Endothelial cell of umbilical vein (primary cell): Measurements from ENCODE around the gene NFATC2. TPM values are rescaled to one million over a fixed set of nuclear protein-coding genes. Genes with fewer than 3 reads are reported as not detected.
A peak's percentile ranks its signal among the peaks of the same experiment; 100 is the strongest.

Experiments
- BruUV-seq: library from RNA; stranded (reverse); fragments of 400-500 nt; replicated peaks from 2 replicates; lab custom pipeline; 2021; lab: Mats Ljungman, UMichigan
- CTCF ChIA-PET: fragments of 300-600, 350-600 bp; sonication (Branson Sonifier 250); formaldehyde crosslinking; loops from one replicate; lab custom pipeline; 2021; ENCODE audit warnings: antibody characterized with exemption, inconsistent platforms; lab: Charles Lee
- POLR2A ChIA-PET: fragments of 300-600, 350-600 bp; sonication (Branson Sonifier 250); formaldehyde crosslinking; loops from one replicate; lab custom pipeline; 2021; ENCODE audit warnings: antibody characterized with exemption, inconsistent platforms; lab: Charles Lee
- DNase-seq: peaks from one replicate; pipeline ENCODE4 v3.0.0-alpha.2; 2011; ENCODE audit warnings: low read depth, low spot score
- FAIRE-seq: peaks from 2 replicates; lab custom pipeline; 2011; peaks lifted over from hg19 to GRCh38; lab: Jason Lieb, UNC
- H2AFZ ChIP-seq: 2 replicates; pipeline ENCODE4 v1.6.0; 2012; ENCODE audit warnings: low read depth, low read length, control low read depth, inconsistent platforms
- H3K27ac ChIP-seq: 2 replicates; pipeline ENCODE4 v1.5.1; 2011; ENCODE audit warnings: low read depth, mild to moderate bottlenecking, control low read depth, low read length, moderate library complexity; ENCODE audit not compliant: insufficient read depth
- H3K27me3 ChIP-seq, 2 experiments: 2 replicates each; pipeline versions ENCODE4 v1.6.0 to v1.6.1; 2011; ENCODE audit warnings: low read length in 2 of 2, mixed read lengths in 1 of 2; ENCODE audit not compliant: control insufficient read depth in 2 of 2, insufficient read depth in 2 of 2
- H3K36me3 ChIP-seq, 2 experiments: 2 replicates in 1 of 2; 3 replicates in 1 of 2; pipeline ENCODE4 v1.5.1; 2011; ENCODE audit warnings: low read length in 2 of 2, mild to moderate bottlenecking in 1 of 2, moderate library complexity in 1 of 2; ENCODE audit not compliant: control insufficient read depth in 2 of 2, insufficient read depth in 2 of 2; ENCODE audit errors: extremely low read depth in 1 of 2
- H3K4me1 ChIP-seq: 3 replicates; pipeline ENCODE4 v1.5.1; 2011; ENCODE audit warnings: mild to moderate bottlenecking, low read length; ENCODE audit not compliant: control insufficient read depth, insufficient read depth; ENCODE audit errors: extremely low read depth
- H3K4me2 ChIP-seq: 2 replicates; pipeline ENCODE4 v1.6.1; 2011; ENCODE audit warnings: low read length, control low read depth, mixed read lengths; ENCODE audit not compliant: insufficient read depth
- H3K4me3 ChIP-seq, 3 experiments: fragments of 200-600 bp in 1 of 3; sonication (generic), shearing (Covaris generic) in 1 of 3; replicated peaks in 1 of 3; 2 replicates each; pipeline ENCODE4 v1.5.1; 2011 to 2016; ENCODE audit warnings: control low read depth in 3 of 3, low read length in 3 of 3, mild to moderate bottlenecking in 2 of 3, inconsistent platforms in 1 of 3, low read depth in 1 of 3, moderate library complexity in 1 of 3; ENCODE audit not compliant: insufficient read depth in 1 of 3
- H3K79me2 ChIP-seq: 2 replicates; pipeline ENCODE4 v1.6.0; 2012; ENCODE audit warnings: low read length, inconsistent platforms; ENCODE audit not compliant: control insufficient read depth, insufficient read depth
- H3K9ac ChIP-seq: replicated peaks from 2 replicates; pipeline ENCODE3; 2011; ENCODE audit warnings: low read length, control low read depth; ENCODE audit not compliant: insufficient read depth; ENCODE audit errors: extremely low read depth
- H3K9me1 ChIP-seq: replicated peaks from 3 replicates; pipeline ENCODE4 v1.6.0; 2011; ENCODE audit warnings: mild to moderate bottlenecking, low read length; ENCODE audit not compliant: control insufficient read depth, insufficient read depth; ENCODE audit errors: extremely low read depth
- H3K9me3 ChIP-seq: replicated peaks from 2 replicates; pipeline ENCODE4 v1.5.1; 2012; ENCODE audit warnings: low read length, inconsistent platforms; ENCODE audit not compliant: control insufficient read depth, insufficient read depth
- H4K20me1 ChIP-seq: replicated peaks from 2 replicates; pipeline ENCODE3; 2011; ENCODE audit warnings: mild to moderate bottlenecking, low read length; ENCODE audit not compliant: control insufficient read depth, insufficient read depth; ENCODE audit errors: extremely low read depth
- CTCF ChIP-seq, 2 donors: IDR thresholded peaks; 1 replicate in 1 of 2; 2 replicates in 1 of 2; pipeline ENCODE4 v1.5.1; 2011; ENCODE audit warnings: low read length in 2 of 2, mild to moderate bottlenecking in 2 of 2, moderate library complexity in 2 of 2, control low read depth in 1 of 2, inconsistent platforms in 1 of 2, low read depth in 1 of 2; ENCODE audit not compliant: insufficient read depth in 1 of 2; ENCODE audit errors: extremely low read depth in 1 of 2
- EZH2 ChIP-seq: IDR thresholded peaks from 2 replicates; pipeline ENCODE4 v1.6.1; 2012; ENCODE audit warnings: borderline replicate concordance, low read depth, mild to moderate bottlenecking, moderate library complexity, low read length, inconsistent platforms; ENCODE audit not compliant: severe bottlenecking
- FOS ChIP-seq: IDR thresholded peaks from 2 replicates; pipeline ENCODE4 v1.6.1; 2011; ENCODE audit warnings: mild to moderate bottlenecking, low read length, moderate library complexity, borderline replicate concordance; ENCODE audit not compliant: insufficient read depth
- GATA2 ChIP-seq: IDR thresholded peaks from 2 replicates; pipeline ENCODE4 v1.7.0; 2011; ENCODE audit warnings: low read depth, mild to moderate bottlenecking, moderate library complexity, mixed read lengths, low read length; ENCODE audit not compliant: insufficient read length, insufficient read depth
- JUN ChIP-seq: IDR thresholded peaks from 2 replicates; pipeline ENCODE4 v1.6.1; 2011; ENCODE audit warnings: borderline replicate concordance, low read depth; ENCODE audit not compliant: insufficient read length, insufficient read depth
- MAX ChIP-seq: IDR thresholded peaks from 2 replicates; pipeline ENCODE4 v1.6.1; 2011; ENCODE audit not compliant: insufficient read depth, insufficient read length
- MYC ChIP-seq: IDR thresholded peaks from one replicate; pipeline ENCODE4 v1.6.1; 2011; ENCODE audit warnings: mild to moderate bottlenecking, low read depth, low read length
- POLR2A ChIP-seq: IDR thresholded peaks from 2 replicates; pipeline ENCODE4 v1.6.1; 2012; ENCODE audit warnings: low read depth, mild to moderate bottlenecking, control low read depth, low read length
- POLR2AphosphoS5 ChIP-seq: IDR thresholded peaks from 2 replicates; pipeline ENCODE4 v1.6.1; 2012; ENCODE audit warnings: low read depth, mild to moderate bottlenecking, control low read depth, low read length, moderate library complexity; ENCODE audit not compliant: insufficient read depth
- dilution Hi-C: fragments of 300-500 bp; cut with MboI; formaldehyde crosslinking; loops from one replicate; pipeline ENCODE4 v1.15.0; 2019; ENCODE audit warnings: low sequenced_read_pairs; ENCODE audit not compliant: extremely low pct_ligation_motif_present
- intact Hi-C: fragments of 100-400 bp; cut with micrococcal nuclease; formaldehyde crosslinking; loops from one replicate; pipeline ENCODE4 v1.10.0; 2022
- polyA plus RNA-seq, 4 experiments: library from polyadenylated mRNA; depleted of rRNA in 3 of 4; stranded (reverse) in 3 of 4; unstranded in 1 of 4; fragments of >200 nt; gene quantifications; 2 replicates each; pipeline versions ENCODE4 v1.2.1 to v1.2.3, GENCODE V29; 2011 to 2012; ENCODE audit warnings: missing spikeins in 1 of 4
- total RNA-seq: library from RNA; stranded (reverse); gene quantifications from 2 replicates; pipeline ENCODE4 v1.2.3, GENCODE V29; 2021

NFATC2 gene
- total and polyA plus RNA-seq, 2 donors (not counting 3 experiments of a cell fraction or from before 2014, with no cell fraction given): 3.1 to 13.0 TPM

- Histone ChIP-seq H3K9me3 (no peaks in the 10 kb centered on the region), H3K9ac (no peak overlapping the region), H2AFZ (no peak overlapping the region), H3K4me3 (no peak overlapping the region), H3K27ac (no peak overlapping the region), H3K4me2 (no peak overlapping the region), H3K27me3 (peaks cover 2 to 4% of the 10 kb centered on the region in 2 experiments), H3K4me1 (peaks cover 13% of the 10 kb centered on the region), H3K79me2 (no peaks in the 10 kb centered on the region), H3K36me3 (no peaks in the 10 kb centered on the region), H3K9me1 (no peaks in the 10 kb centered on the region), H4K20me1 (no peaks in the 10 kb centered on the region)
- DNase-seq: peak; percentile 54
- dilution Hi-C loops: no loop called here
- POLR2A ChIA-PET: no interaction called here
- no peak for TF ChIP-seq POLR2A
- no peak for TF ChIP-seq MAX
- TF ChIP-seq FOS: no peak
- no peak for TF ChIP-seq CTCF (IDR thresholded peaks at IDR 0.05; ENCODE audit: extremely low read depth in 1 of 2, insufficient read depth in 1 of 2, low read depth in 1 of 2, low read length in 2 of 2)
- TF ChIP-seq JUN: no peak
- TF ChIP-seq GATA2: no peak
- TF ChIP-seq MYC: no peak
- no peak for TF ChIP-seq POLR2AphosphoS5
- no peak for TF ChIP-seq EZH2
- BruUV-seq: no TSS peak
- CTCF ChIA-PET: interaction anchor here (1.1 to 1.2 kb wide), 2 partner anchors 24 to 53 kb away, joined by 3 to 7 read pairs; no protein-coding TSS in a partner anchor
- intact Hi-C loops: no loop called here
- FAIRE-seq: peak; percentile 65
These were observed 28.4 kb upstream of the NFATC2 start for GRCh38 chr20:51570739-51571459.
